Activated T-cell treated with anti-CD3 and anti-CD28 coated beads, Interleukin-2, amount 50 U/mL, for 24 hours (primary cell): ENCODE measurements around the gene SKIC8.

ENCODE experiments used
- DNase-seq: peaks from one replicate; pipeline ENCODE4 v3.0.0-alpha.2; 2020
- H3K27ac Mint-ChIP-seq: 2 replicates; pipeline ENCODE4 v1.8.0; 2020; ENCODE audit warnings: mild to moderate bottlenecking, mixed read lengths
- H3K27me3 Mint-ChIP-seq: 2 replicates; pipeline ENCODE4 v1.8.0; 2020; ENCODE audit warnings: mixed read lengths
- H3K36me3 Mint-ChIP-seq: 2 replicates; pipeline ENCODE4 v1.8.0; 2020; ENCODE audit warnings: low read depth, mixed read lengths
- H3K4me1 Mint-ChIP-seq: 2 replicates; pipeline ENCODE4 v1.8.0; 2020; ENCODE audit warnings: low read depth, mixed read lengths
- H3K4me3 Mint-ChIP-seq: 2 replicates; pipeline ENCODE4 v1.8.0; 2020; ENCODE audit warnings: mild to moderate bottlenecking, moderate library complexity, mixed read lengths
- H3K9me3 Mint-ChIP-seq: 2 replicates; pipeline ENCODE4 v1.8.0; 2020; ENCODE audit warnings: mixed read lengths

SKIC8 gene

GRCh38 chr15:78243058-78243457 lies 56.4 kb downstream of the SKIC8 start:
- Mint-ChIP-seq H3K27ac (no peak overlapping the region), H3K4me3 (no peak overlapping the region), H3K9me3 (no peaks in the 10 kb centered on the region), H3K4me1 (peaks cover 3% of the 10 kb centered on the region), H3K27me3 (no peaks in the 10 kb centered on the region), H3K36me3 (no peaks in the 10 kb centered on the region)
- no peak for DNase-seq

DNA sequence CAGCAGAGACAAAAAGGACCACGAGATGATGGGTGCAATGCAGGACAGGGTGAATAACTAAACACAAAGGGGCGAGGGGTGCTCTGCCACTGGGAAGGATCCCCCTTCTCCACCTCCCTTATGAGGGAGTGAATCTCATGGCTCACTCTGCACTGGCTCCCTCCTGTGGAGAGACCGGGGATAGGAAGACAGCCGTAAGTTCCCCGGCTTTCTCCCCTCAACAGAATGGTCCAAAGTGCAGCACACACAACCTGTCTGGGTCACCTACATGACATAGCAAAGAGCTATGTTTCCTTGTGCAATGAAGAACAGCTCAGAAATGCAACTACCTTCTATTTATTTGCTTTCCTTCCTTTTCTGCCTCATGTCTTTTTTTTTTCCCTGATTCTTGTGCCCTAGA lies 57.3 kb downstream of the SKIC8 start:
- Mint-ChIP-seq H3K27ac (no peak overlapping the region), H3K9me3 (no peaks in the 10 kb centered on the region), H3K36me3 (no peaks in the 10 kb centered on the region), H3K27me3 (no peaks in the 10 kb centered on the region), H3K4me3 (no peak overlapping the region), H3K4me1 (peaks cover 3% of the 10 kb centered on the region)
- no peak for DNase-seq

- no peak overlapping the region for H3K4me3 Mint-ChIP-seq
- no peak overlapping the region for H3K27ac Mint-ChIP-seq
- DNase-seq = peak; percentile 89
- no peaks in the 10 kb centered on the region for H3K9me3 Mint-ChIP-seq
- H3K36me3 Mint-ChIP-seq = no peaks in the 10 kb centered on the region
- peaks cover 3% of the 10 kb centered on the region for H3K4me1 Mint-ChIP-seq
- H3K27me3 Mint-ChIP-seq = no peaks in the 10 kb centered on the region
Measured at GRCh38 chr15:78241017-78241416, 58.4 kb downstream of the SKIC8 start.

DNA sequence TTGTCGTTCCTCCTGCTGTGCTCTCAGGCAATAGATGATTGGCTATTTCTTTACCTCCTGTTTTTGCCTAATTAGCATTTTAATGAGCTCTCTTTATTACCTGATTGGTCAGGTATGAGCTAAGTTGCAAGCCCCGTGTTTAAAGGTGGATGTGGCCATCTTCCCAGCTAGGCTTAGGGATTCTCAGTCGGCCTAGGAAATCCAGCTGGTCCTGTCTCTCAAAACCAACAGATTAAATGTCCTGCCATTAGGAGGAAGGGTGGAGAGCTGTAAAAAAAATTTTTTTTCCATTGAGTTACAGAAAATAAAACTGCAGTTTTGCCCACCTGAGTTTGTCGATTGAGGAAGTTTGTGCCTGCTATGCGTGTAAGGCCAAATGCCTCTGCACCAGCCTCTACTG lies 59.6 kb downstream of the SKIC8 start:
- DNase-seq = no peak
- Mint-ChIP-seq H3K4me3 (no peak overlapping the region), H3K36me3 (no peaks in the 10 kb centered on the region), H3K27me3 (peaks cover under 1% of the 10 kb centered on the region), H3K9me3 (no peaks in the 10 kb centered on the region), H3K4me1 (peaks cover 3% of the 10 kb centered on the region), H3K27ac (no peak overlapping the region)

GRCh38 chr15:78237146-78237545 lies 62.3 kb downstream of the SKIC8 start:
- Mint-ChIP-seq H3K27ac (no peak overlapping the region), H3K27me3 (peaks cover 4% of the 10 kb centered on the region), H3K9me3 (no peaks in the 10 kb centered on the region), H3K4me3 (no peak overlapping the region), H3K4me1 (peaks cover 5% of the 10 kb centered on the region), H3K36me3 (no peaks in the 10 kb centered on the region)
- no peak for DNase-seq

DNA sequence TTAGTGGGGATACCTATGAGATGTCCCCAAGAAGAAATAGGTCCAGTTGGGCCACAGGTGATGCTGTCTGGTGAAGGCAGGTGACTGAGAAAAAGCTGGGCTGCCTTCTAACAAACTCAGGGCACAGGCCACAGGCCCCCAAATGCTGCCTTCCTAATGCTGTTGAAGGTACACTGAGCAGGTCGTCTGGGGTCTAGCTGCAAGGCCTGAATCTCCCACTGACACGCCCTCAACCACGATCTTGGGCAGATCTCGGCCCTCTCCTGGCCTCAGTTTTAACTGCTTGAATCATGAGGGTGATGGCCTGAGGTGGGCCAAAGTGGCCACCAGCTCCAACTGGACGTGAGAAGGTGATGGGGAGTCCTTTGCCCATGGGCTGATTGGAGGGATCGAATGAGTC lies 62.9 kb downstream of the SKIC8 start:
- no peak for DNase-seq
- Mint-ChIP-seq H3K9me3 (no peaks in the 10 kb centered on the region), H3K27me3 (peaks cover 4% of the 10 kb centered on the region), H3K4me1 (peaks cover 5% of the 10 kb centered on the region), H3K4me3 (no peak overlapping the region), H3K36me3 (no peaks in the 10 kb centered on the region), H3K27ac (no peak overlapping the region)

DNA sequence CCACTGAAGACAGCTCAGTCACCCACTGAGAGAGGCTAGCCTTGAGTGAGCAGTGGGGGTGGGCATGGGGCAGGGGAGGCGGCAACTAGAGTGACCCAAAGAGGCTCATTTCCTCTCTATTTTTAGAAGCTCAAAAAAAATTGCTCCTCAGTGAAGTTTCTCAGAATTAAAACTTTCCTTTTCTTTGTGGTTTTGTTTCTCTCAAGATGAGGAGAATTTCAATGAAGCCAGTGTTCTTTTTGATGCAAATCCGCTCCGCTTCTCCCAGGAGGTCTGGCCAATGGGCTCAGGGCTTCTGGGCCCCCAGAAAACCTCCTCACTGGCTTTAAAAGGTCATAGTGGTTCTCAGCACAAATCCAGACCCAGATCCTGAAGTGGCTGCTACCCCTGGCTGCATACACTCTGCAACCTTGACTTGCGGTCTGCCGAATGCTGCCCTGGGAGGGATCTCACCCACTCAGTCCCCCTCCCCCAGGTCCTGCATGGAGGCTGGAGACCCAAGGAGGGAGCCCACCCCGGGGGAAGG lies 64.8 kb downstream of the SKIC8 start, which contains the start of gene ACSBG1:
Gene ACSBG1, minus strand, starts transcription at position 51 of the 526 bp plus-strand sequence. CDS start 64 bp downstream, outside the sequence.
- Mint-ChIP-seq H3K27ac (no peak within 1 kb of the TSS), H3K4me3 (no peak within 1 kb of the TSS)

GRCh38 chr15:78233496-78233895 lies 65.9 kb downstream of the SKIC8 start:
- Mint-ChIP-seq H3K4me1 (peaks cover 2% of the 10 kb centered on the region), H3K4me3 (no peak overlapping the region), H3K27me3 (peaks cover 4% of the 10 kb centered on the region), H3K9me3 (no peaks in the 10 kb centered on the region), H3K27ac (no peak overlapping the region), H3K36me3 (no peaks in the 10 kb centered on the region)
- no peak for DNase-seq

More for the DNA sequence above, 64.8 kb downstream of the SKIC8 start, which contains the start of gene ACSBG1:
- H3K27me3 Mint-ChIP-seq = peaks cover 4% of the 10 kb centered on the region
- peaks cover 2% of the 10 kb centered on the region for H3K4me1 Mint-ChIP-seq
- H3K9me3 Mint-ChIP-seq = no peaks in the 10 kb centered on the region
- no peak for DNase-seq
- no peaks in the 10 kb centered on the region for H3K36me3 Mint-ChIP-seq
